K562 (cell line): Measurements from ENCODE around the gene TSPAN1. TPM values are rescaled to one million over a fixed set of nuclear protein-coding genes. Genes with fewer than 3 reads are reported as not detected.

ENCODE experiments used
- ATAC-seq: fragments of 200-7000 bp; cut with Tn5 transposase; 3 replicates; pipeline ENCODE4 v1.9.1; 2020; ENCODE audit warnings: moderate library complexity
- BruUV-seq: library from RNA; stranded (reverse); fragments of 400-500 nt; replicated peaks from 2 replicates; lab custom pipeline; 2021; lab: Mats Ljungman, UMichigan
- CTCF ChIA-PET: fragments of 300-600 bp; formaldehyde crosslinking; extraction: SDS; loops from one replicate; lab custom pipeline; 2021; ENCODE audit warnings: low intra/inter-chr PET ratio; lab: Yijun Ruan, JAX
- POLR2A ChIA-PET: fragments of 300-600, 350-650 bp; sonication (Branson Sonifier 250); formaldehyde crosslinking; extraction: SDS; loops from one replicate; lab custom pipeline; 2021; ENCODE audit warnings: antibody characterized with exemption, inconsistent platforms; lab: Yijun Ruan, JAX
- DNase-seq, 4 experiments: peaks; one replicate each; pipeline versions ENCODE4 v3.0.0 to v3.0.0-alpha.2; 2011 to 2018; ENCODE audit warnings: low spot score in 3 of 4, mixed read lengths in 3 of 4; ENCODE audit errors: extremely low read depth in 1 of 4
- FAIRE-seq: peaks from 2 replicates; lab custom pipeline; 2011; peaks lifted over from hg19 to GRCh38; lab: Jason Lieb, UNC
- H2AFZ ChIP-seq: 2 replicates; pipeline ENCODE4 v1.6.0; 2011; ENCODE audit warnings: low read depth, low read length, control low read depth, inconsistent platforms
- H3K27ac ChIP-seq: fragments of 200-600 bp; 3 replicates; pipeline ENCODE4 v1.8.0; 2011; ENCODE audit warnings: low read depth, mild to moderate bottlenecking, control low read depth, inconsistent platforms, low read length, moderate library complexity, mixed read lengths; ENCODE audit errors: extremely low read depth
- H3K27me3 ChIP-seq, 2 experiments: fragments of 300-600 bp in 1 of 2; 2 replicates in 1 of 2; 3 replicates in 1 of 2; pipeline versions ENCODE4 v1.6.0 to v1.8.0; 2011; ENCODE audit warnings: inconsistent platforms in 2 of 2, low read length in 2 of 2, mild to moderate bottlenecking in 1 of 2, mixed read lengths in 1 of 2, moderate library complexity in 1 of 2; ENCODE audit not compliant: control insufficient read depth in 2 of 2, insufficient read depth in 2 of 2
- H3K36me3 ChIP-seq: fragments of 300-600 bp; 3 replicates; pipeline ENCODE4 v1.8.0; 2011; ENCODE audit warnings: mild to moderate bottlenecking, low read length, inconsistent platforms; ENCODE audit not compliant: control insufficient read depth, insufficient read depth
- H3K4me1 ChIP-seq, 2 experiments: fragments of 200-600 bp in 1 of 2; replicated peaks in 1 of 2; 2 replicates in 1 of 2; 3 replicates in 1 of 2; pipeline versions ENCODE4 v1.5.1 to v1.8.0; 2011; ENCODE audit warnings: inconsistent platforms in 2 of 2, low read length in 2 of 2, mild to moderate bottlenecking in 1 of 2, mixed read lengths in 1 of 2, moderate library complexity in 1 of 2; ENCODE audit not compliant: control insufficient read depth in 2 of 2, insufficient read depth in 2 of 2
- H3K4me2 ChIP-seq: 2 replicates; pipeline ENCODE4 v1.6.1; 2011; ENCODE audit warnings: low read length, control low read depth, inconsistent platforms, mixed read lengths; ENCODE audit not compliant: insufficient read depth
- H3K4me3 ChIP-seq: fragments of 200-600 bp; sonication (generic), shearing (Covaris generic); 2 replicates; pipeline ENCODE4 v1.5.1; 2016; ENCODE audit warnings: control low read depth, inconsistent platforms
- H3K79me2 ChIP-seq: fragments of 200-600 bp; 3 replicates; pipeline ENCODE4 v1.8.0; 2011; ENCODE audit warnings: low read length, inconsistent platforms; ENCODE audit not compliant: control insufficient read depth, insufficient read depth
- H3K9ac ChIP-seq, 2 experiments: 2 replicates each; pipeline versions ENCODE4 v1.6.0 to v1.6.1; 2011; ENCODE audit warnings: low read depth in 2 of 2, low read length in 2 of 2, control low read depth in 1 of 2, inconsistent platforms in 1 of 2, mild to moderate bottlenecking in 1 of 2, mixed read lengths in 1 of 2; ENCODE audit not compliant: insufficient read depth in 1 of 2
- H3K9me1 ChIP-seq: one replicate; pipeline ENCODE4 v1.6.0; 2011; ENCODE audit warnings: inconsistent platforms, mild to moderate bottlenecking, low read length, moderate library complexity; ENCODE audit not compliant: control insufficient read depth, insufficient read depth
- H3K9me3 ChIP-seq: replicated peaks from 2 replicates; pipeline ENCODE4 v1.5.1; 2011; ENCODE audit warnings: low read depth, low read length, inconsistent platforms; ENCODE audit not compliant: control insufficient read depth, insufficient read depth
- H4K20me1 ChIP-seq: replicated peaks from 2 replicates; pipeline ENCODE4 v1.6.1; 2011; ENCODE audit warnings: low read length, inconsistent platforms, mixed read lengths; ENCODE audit not compliant: control insufficient read depth, insufficient read depth
- ATF4 ChIP-seq: fragments of 450-650 bp; formaldehyde crosslinking; IDR thresholded peaks from 2 replicates; pipeline ENCODE4 v1.4.0; 2022; ENCODE audit warnings: mild to moderate bottlenecking, moderate library complexity
- CBFA2T3 ChIP-seq: fragments of 450-650 bp; IDR thresholded peaks from 2 replicates; pipeline ENCODE4 v1.6.1; 2017
- CBX3 ChIP-seq, 2 experiments: IDR thresholded peaks; 1 replicate in 1 of 2; 2 replicates in 1 of 2; pipeline ENCODE4 v1.6.1; 2012; ENCODE audit warnings: inconsistent platforms in 2 of 2, low read length in 2 of 2, borderline replicate concordance in 1 of 2, control low read depth in 1 of 2
- CCNT2 ChIP-seq: IDR thresholded peaks from 2 replicates; pipeline ENCODE4 v1.6.1; 2011; ENCODE audit warnings: borderline replicate concordance, low read depth, mild to moderate bottlenecking, moderate library complexity, mixed read lengths, low read length; ENCODE audit not compliant: insufficient read length; ENCODE audit errors: extremely low read depth
- ELK1 ChIP-seq: sonication (generic); formaldehyde crosslinking; IDR thresholded peaks from 2 replicates; pipeline ENCODE4 v1.8.1; 2022; ENCODE audit warnings: missing genetic modification reagents
- IRF2 ChIP-seq: sonication (generic); formaldehyde crosslinking; IDR thresholded peaks from 2 replicates; pipeline ENCODE4 v1.8.1; 2022; ENCODE audit warnings: mild to moderate bottlenecking, missing genetic modification reagents
- KAT2B ChIP-seq: IDR thresholded peaks from one replicate; pipeline ENCODE4 v1.6.1; 2012; ENCODE audit warnings: low read depth, mild to moderate bottlenecking, control low read depth, inconsistent platforms, low read length, moderate library complexity
- KDM1A ChIP-seq, 2 experiments: fragments of 450-650 bp; IDR thresholded peaks; 2 replicates each; pipeline ENCODE4 v1.6.1; 2016; ENCODE audit warnings: mild to moderate bottlenecking in 2 of 2
- LCOR ChIP-seq: sonication (generic); formaldehyde crosslinking; IDR thresholded peaks from 2 replicates; pipeline ENCODE4 v1.8.0; 2022; ENCODE audit warnings: mild to moderate bottlenecking, missing genetic modification reagents
- MCM2 ChIP-seq: fragments of 450-650 bp; IDR thresholded peaks from 2 replicates; pipeline ENCODE4 v1.6.1; 2017; ENCODE audit warnings: low read depth, mild to moderate bottlenecking
- MECOM ChIP-seq: fragments of 250-450 bp; sonication (Bioruptor Pico); IDR thresholded peaks from 2 replicates; pipeline ENCODE4 v1.8.0; 2022; ENCODE audit warnings: inconsistent platforms
- SREBF2 ChIP-seq: sonication (generic); formaldehyde crosslinking; IDR thresholded peaks from 2 replicates; pipeline ENCODE4 v1.4.0; 2020; ENCODE audit warnings: mild to moderate bottlenecking, missing genetic modification reagents
- ZBTB17 ChIP-seq: fragments of 450-650 bp; formaldehyde crosslinking; IDR thresholded peaks from 2 replicates; pipeline ENCODE4 v1.4.0; 2020; ENCODE audit warnings: mild to moderate bottlenecking
- ZEB2 ChIP-seq: fragments of 450-650 bp; IDR thresholded peaks from 2 replicates; pipeline ENCODE4 v1.6.1; 2016
- ZFPM2 ChIP-seq: fragments of 250-450 bp; sonication (Bioruptor Pico); IDR thresholded peaks from 2 replicates; pipeline ENCODE4 v1.5.1; 2022; ENCODE audit warnings: mild to moderate bottlenecking
- ZNF143 ChIP-seq: sonication (generic); formaldehyde crosslinking; IDR thresholded peaks from 2 replicates; pipeline ENCODE4 v1.9.0; 2022; ENCODE audit warnings: mild to moderate bottlenecking, missing genetic modification reagents
- ZNF217 ChIP-seq: sonication (generic); formaldehyde crosslinking; IDR thresholded peaks from 2 replicates; pipeline ENCODE4 v1.8.0; 2022; ENCODE audit warnings: mild to moderate bottlenecking, missing genetic modification reagents
- ZNF644 ChIP-seq: fragments of 200-800 bp; sonication (Bioruptor generic); IDR thresholded peaks from 2 replicates; pipeline ENCODE4 v1.6.1; 2016; ENCODE audit warnings: low read depth, missing genetic modification characterization, missing compliant biosample characterization
- WGBS: fragments of 100-300 bp; shearing (Covaris generic); methylation state at CpG from one replicate; pipeline ENCODE4 v1.1.6; 2016; ENCODE audit warnings: low coverage, mixed read lengths; ENCODE audit not compliant: insufficient coverage; ENCODE audit errors: missing lambda C conversion rate; 5-methylcytosine and 5-hydroxymethylcytosine counted together
- in situ Hi-C: fragments of 300-500 bp; cut with MboI; formaldehyde crosslinking; loops from 4 replicates; pipeline ENCODE4 v1.15.0; 2018; ENCODE audit warnings: inconsistent platforms, mixed read lengths
- intact Hi-C: fragments of 100-400 bp; cut with micrococcal nuclease; formaldehyde crosslinking; loops from 2 replicates; pipeline ENCODE4 v1.14.2; 2022
- polyA plus RNA-seq, 8 experiments: library from polyadenylated mRNA; depleted of rRNA in 4 of 8; stranded (reverse) in 5 of 8; unstranded in 3 of 8; fragments of >200 nt; fragmentation: Nextera tagmentation in 2 of 8; fragmentation: Illumina TruSeq in 1 of 8; extraction: Ambion mirVana in 2 of 8; extraction: Trizol in 1 of 8; gene quantifications; 2 replicates each; pipeline versions ENCODE4 v1.2.1 to v1.2.3, GENCODE V29; 2011 to 2014; ENCODE audit warnings: inconsistent platforms in 1 of 8, missing spikeins in 1 of 8
- total RNA-seq, 7 experiments: library from RNA; depleted of rRNA in 6 of 7; stranded (reverse); fragments of >200 nt in 6 of 7; fragmentation: Illumina TruSeq in 2 of 7; extraction: Trizol in 2 of 7; gene quantifications; 2 replicates each; pipeline versions ENCODE4 v1.2.1 to v1.2.3, GENCODE V29; 2011 to 2021; ENCODE audit warnings: low replicate concordance in 1 of 7

Gene TSPAN1
- total and polyA plus RNA-seq, 9 of the 15 experiments (the other 6 are each of a cell fraction or from before 2014, with no cell fraction given) = 0.58 TPM; not detected in 8

- no peak for TF ChIP-seq ELK1 (CRISPR knock-in tag)
- TF ChIP-seq ZNF217 (CRISPR knock-in tag) = no peak
- no peak for TF ChIP-seq KAT2B
- TF ChIP-seq KDM1A (IDR thresholded peaks at IDR 0.05) = peak; percentile 99
- peak; percentile 92 for TF ChIP-seq MECOM (CRISPR knock-in tag)
- 0 out of 2 replicates have a peak, but pooled peaks have one; percentile 15 for TF ChIP-seq ZBTB17 (CRISPR knock-in tag)
- no peak for TF ChIP-seq MCM2
These were observed 16.3 kb upstream of the TSPAN1 start (continued) for GRCh38 chr1:46158312-46159281.

GRCh38 chr1:46159516-46159915 lies 15.4 kb upstream of the TSPAN1 start:
- Histone ChIP-seq H3K27me3 (peaks cover 9 to 13% of the 10 kb centered on the region in 2 experiments), H3K4me1 (peaks cover 33 to 39% of the 10 kb centered on the region in 2 experiments), H3K36me3 (no peaks in the 10 kb centered on the region), H3K9me3 (no peaks in the 10 kb centered on the region), H3K4me2 (no peak overlapping the region), H4K20me1 (no peaks in the 10 kb centered on the region), H3K4me3 (no peak overlapping the region), H3K9me1 (no peaks in the 10 kb centered on the region), H3K27ac (no peak overlapping the region), H3K79me2 (no peaks in the 10 kb centered on the region), H3K9ac (no peak overlapping the region), H2AFZ (no peak overlapping the region)
- DNase-seq (peak in 2 of 4 experiments; percentile 36 to 44), FAIRE-seq (no peak), ATAC-seq (no peak)
- CTCF ChIA-PET = no interaction called here
- in situ Hi-C loops = no loop called here
- no TSS peak for BruUV-seq
- intact Hi-C loops = no loop called here
- POLR2A ChIA-PET = interaction anchor here (1.4 to 2.7 kb wide), 4 partner anchors 15 to 1438 kb away, joined by 5 to 8 read pairs (median 5); partner anchors contain the start of genes PIK3R3 and TSPAN1
- 26% methylated on average over 3 of the region's 3 CpGs for WGBS
- TF ChIP-seq CBX3 (IDR thresholded peaks at IDR 0.05; ENCODE audit: borderline replicate concordance in 1 of 2, low read length in 2 of 2) = no peak
- no peak for TF ChIP-seq ZEB2
- no peak for TF ChIP-seq IRF2 (CRISPR knock-in tag)
- TF ChIP-seq LCOR = no peak
- peak; percentile 85 for TF ChIP-seq CBFA2T3
- TF ChIP-seq ATF4 (CRISPR knock-in tag) = no peak
- no peak for TF ChIP-seq ZNF143 (CRISPR knock-in tag)
- TF ChIP-seq SREBF2 (CRISPR knock-in tag) = no peak
- no peak for TF ChIP-seq ZNF644
- TF ChIP-seq ZFPM2 (CRISPR knock-in tag) = no peak
- no peak for TF ChIP-seq CCNT2
